GM12878 (cell line): ENCODE measurements around the gene UNC50.
A peak's percentile ranks its signal among the peaks of the same experiment; 100 is the strongest.

Experiments used
- BMI1 ChIP-seq: fragments of 450-650 bp; IDR thresholded peaks from 2 replicates; pipeline ENCODE4 v1.6.1; 2016; ENCODE audit warnings: mild to moderate bottlenecking, moderate library complexity, borderline replicate concordance
- ESRRA ChIP-seq: IDR thresholded peaks from 2 replicates; pipeline ENCODE4 v1.6.1; 2012; ENCODE audit warnings: mild to moderate bottlenecking, low read length, improper control_type of control experiment
- JUND ChIP-seq: IDR thresholded peaks from 2 replicates; pipeline ENCODE4 v1.6.1; 2012; ENCODE audit warnings: low read depth, mild to moderate bottlenecking, low read length, improper control_type of control experiment, moderate library complexity
- KDM1A ChIP-seq: fragments of 200-600 bp; sonication (generic); IDR thresholded peaks from 2 replicates; pipeline ENCODE4 v1.6.1; 2016; ENCODE audit warnings: borderline replicate concordance
- PAX8 ChIP-seq: fragments of 450-650 bp; IDR thresholded peaks from 2 replicates; pipeline ENCODE4 v1.6.1; 2017; ENCODE audit warnings: mild to moderate bottlenecking, moderate library complexity
- POLR2A ChIP-seq: IDR thresholded peaks from 2 replicates; pipeline ENCODE4 v1.6.1; 2011; ENCODE audit warnings: low read depth, mild to moderate bottlenecking, low read length
- POLR2AphosphoS5 ChIP-seq: IDR thresholded peaks from 2 replicates; pipeline ENCODE4 v1.6.1; 2011; ENCODE audit warnings: mild to moderate bottlenecking, low read length, inconsistent platforms
- RAD21 ChIP-seq: IDR thresholded peaks from 2 replicates; pipeline ENCODE4 v1.6.1; 2011; ENCODE audit warnings: mild to moderate bottlenecking, low read depth, low read length, moderate library complexity; ENCODE audit not compliant: insufficient read depth
- SIN3A ChIP-seq: IDR thresholded peaks from 2 replicates; pipeline ENCODE4 v1.6.1; 2012; ENCODE audit warnings: low read depth, low read length, improper control_type of control experiment
- SMC3 ChIP-seq: IDR thresholded peaks from 2 replicates; pipeline ENCODE4 v1.6.1; 2011; ENCODE audit warnings: low read length, improper control_type of control experiment, borderline replicate concordance
- WRNIP1 ChIP-seq: IDR thresholded peaks from 2 replicates; pipeline ENCODE4 v1.6.1; 2011; ENCODE audit warnings: low read depth, low read length, improper control_type of control experiment, borderline replicate concordance
- ZNF207 ChIP-seq: fragments of 450-650 bp; IDR thresholded peaks from 2 replicates; pipeline ENCODE4 v1.6.1; 2014; ENCODE audit warnings: antibody characterized with exemption, mild to moderate bottlenecking, borderline replicate concordance
- ZNF274 ChIP-seq: IDR thresholded peaks from one replicate; pipeline ENCODE4 v1.8.0; 2011; ENCODE audit not compliant: insufficient read length, insufficient read depth
- TF ChIP-seq, protein P1 (sequence below), 3 experiments: IDR thresholded peaks in 2 of 3; conservative IDR thresholded peaks in 1 of 3; 2 replicates each; pipeline ENCODE4 v1.5.1; 2011; ENCODE audit warnings: low read depth in 3 of 3, low read length in 3 of 3, mild to moderate bottlenecking in 3 of 3, control low read depth in 2 of 3, moderate library complexity in 2 of 3, inconsistent platforms in 1 of 3, mixed read lengths in 1 of 3; ENCODE audit not compliant: control insufficient read depth in 2 of 3, insufficient read depth in 1 of 3; ENCODE audit errors: extremely low read depth in 1 of 3

DNA sequence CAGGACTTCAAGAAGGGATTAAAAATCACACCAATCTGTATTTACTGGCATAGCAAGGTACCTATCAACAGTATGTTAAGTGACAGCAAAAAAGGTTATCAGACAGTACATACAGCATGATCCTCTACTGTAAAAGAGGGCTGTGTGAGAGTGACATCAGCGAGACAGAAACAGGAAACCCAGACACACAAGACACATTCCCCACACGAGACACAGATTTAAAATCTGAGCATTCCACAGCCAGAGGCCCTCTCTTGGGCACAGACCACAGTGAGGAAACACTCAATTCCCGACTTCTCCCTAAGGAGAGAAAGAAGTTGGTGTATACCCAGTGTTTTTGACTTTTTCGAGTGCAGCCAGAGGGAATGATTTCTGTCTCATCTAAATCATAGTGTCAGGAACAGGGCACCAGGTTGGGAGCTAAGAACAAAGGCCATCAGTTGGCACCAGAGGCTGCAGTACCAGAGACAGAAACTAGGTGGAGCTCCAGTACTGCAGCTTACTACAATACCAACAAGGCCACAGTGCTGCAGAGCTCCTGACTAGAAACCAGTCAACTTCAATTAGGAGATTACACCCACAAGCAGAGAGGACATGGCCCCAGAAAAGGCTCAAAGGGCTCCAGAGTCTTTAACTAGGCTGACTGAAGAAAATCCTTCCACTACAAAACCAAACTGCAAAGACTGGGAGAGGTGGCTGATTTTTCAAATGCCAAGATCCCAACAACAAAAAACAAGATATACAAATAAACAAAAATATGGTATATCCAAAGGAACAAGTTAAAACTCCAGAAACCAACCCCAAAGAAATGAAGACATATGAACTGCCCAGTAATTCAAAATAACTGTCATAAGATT lies 41.0 kb downstream of the UNC50 start:
- no peak for TF ChIP-seq ZNF207
- no peak for TF ChIP-seq WRNIP1
- TF ChIP-seq KDM1A, result no peak
- no peak for TF ChIP-seq ESRRA
- TF ChIP-seq SIN3A, result no peak
- TF ChIP-seq, protein P1, sequence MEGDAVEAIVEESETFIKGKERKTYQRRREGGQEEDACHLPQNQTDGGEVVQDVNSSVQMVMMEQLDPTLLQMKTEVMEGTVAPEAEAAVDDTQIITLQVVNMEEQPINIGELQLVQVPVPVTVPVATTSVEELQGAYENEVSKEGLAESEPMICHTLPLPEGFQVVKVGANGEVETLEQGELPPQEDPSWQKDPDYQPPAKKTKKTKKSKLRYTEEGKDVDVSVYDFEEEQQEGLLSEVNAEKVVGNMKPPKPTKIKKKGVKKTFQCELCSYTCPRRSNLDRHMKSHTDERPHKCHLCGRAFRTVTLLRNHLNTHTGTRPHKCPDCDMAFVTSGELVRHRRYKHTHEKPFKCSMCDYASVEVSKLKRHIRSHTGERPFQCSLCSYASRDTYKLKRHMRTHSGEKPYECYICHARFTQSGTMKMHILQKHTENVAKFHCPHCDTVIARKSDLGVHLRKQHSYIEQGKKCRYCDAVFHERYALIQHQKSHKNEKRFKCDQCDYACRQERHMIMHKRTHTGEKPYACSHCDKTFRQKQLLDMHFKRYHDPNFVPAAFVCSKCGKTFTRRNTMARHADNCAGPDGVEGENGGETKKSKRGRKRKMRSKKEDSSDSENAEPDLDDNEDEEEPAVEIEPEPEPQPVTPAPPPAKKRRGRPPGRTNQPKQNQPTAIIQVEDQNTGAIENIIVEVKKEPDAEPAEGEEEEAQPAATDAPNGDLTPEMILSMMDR (IDR thresholded peaks at IDR 0.05 in 2 of 3, conservative IDR thresholded peaks at IDR 0.05 in 1 of 3; ENCODE audit: control insufficient read depth in 2 of 3, extremely low read depth in 1 of 3, insufficient read depth in 1 of 3, low read depth in 3 of 3, low read length in 3 of 3), result peak; percentile 97 to 99 (median 99)
- no peak for TF ChIP-seq JUND
- TF ChIP-seq POLR2AphosphoS5, result no peak
- peak; percentile 99 for TF ChIP-seq RAD21
- no peak for TF ChIP-seq PAX8
- TF ChIP-seq ZNF274, result no peak
- TF ChIP-seq SMC3, result peak; percentile 99
- TF ChIP-seq BMI1, result no peak
- no peak for TF ChIP-seq POLR2A
